ENCODE results near the gene NDUFAF3. TPM values are rescaled to one million over a fixed set of nuclear protein-coding genes. Genes with fewer than 3 reads are reported as not detected.

Gene NDUFAF3
- total and polyA plus RNA-seq, 2 donors (not counting 3 experiments of a cell fraction or from before 2014, with no cell fraction given): 91.1 to 91.4 TPM

- TF ChIP-seq POLR2A (IDR thresholded peaks at IDR 0.05; ENCODE audit: low read depth, low read length): no peak
- TF ChIP-seq GATA2 (IDR thresholded peaks at IDR 0.05; ENCODE audit: insufficient read depth, insufficient read length, low read depth, low read length): no peak
- no peak for TF ChIP-seq JUN (IDR thresholded peaks at IDR 0.05; ENCODE audit: borderline replicate concordance, insufficient read depth, insufficient read length, low read depth)
- no peak for TF ChIP-seq EZH2 (IDR thresholded peaks at IDR 0.05; ENCODE audit: borderline replicate concordance, low read depth, low read length, severe bottlenecking)
- TF ChIP-seq, protein P1, sequence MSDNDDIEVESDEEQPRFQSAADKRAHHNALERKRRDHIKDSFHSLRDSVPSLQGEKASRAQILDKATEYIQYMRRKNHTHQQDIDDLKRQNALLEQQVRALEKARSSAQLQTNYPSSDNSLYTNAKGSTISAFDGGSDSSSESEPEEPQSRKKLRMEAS (IDR thresholded peaks at IDR 0.05; ENCODE audit: insufficient read depth, insufficient read length): no peak
- TF ChIP-seq, protein P2, sequence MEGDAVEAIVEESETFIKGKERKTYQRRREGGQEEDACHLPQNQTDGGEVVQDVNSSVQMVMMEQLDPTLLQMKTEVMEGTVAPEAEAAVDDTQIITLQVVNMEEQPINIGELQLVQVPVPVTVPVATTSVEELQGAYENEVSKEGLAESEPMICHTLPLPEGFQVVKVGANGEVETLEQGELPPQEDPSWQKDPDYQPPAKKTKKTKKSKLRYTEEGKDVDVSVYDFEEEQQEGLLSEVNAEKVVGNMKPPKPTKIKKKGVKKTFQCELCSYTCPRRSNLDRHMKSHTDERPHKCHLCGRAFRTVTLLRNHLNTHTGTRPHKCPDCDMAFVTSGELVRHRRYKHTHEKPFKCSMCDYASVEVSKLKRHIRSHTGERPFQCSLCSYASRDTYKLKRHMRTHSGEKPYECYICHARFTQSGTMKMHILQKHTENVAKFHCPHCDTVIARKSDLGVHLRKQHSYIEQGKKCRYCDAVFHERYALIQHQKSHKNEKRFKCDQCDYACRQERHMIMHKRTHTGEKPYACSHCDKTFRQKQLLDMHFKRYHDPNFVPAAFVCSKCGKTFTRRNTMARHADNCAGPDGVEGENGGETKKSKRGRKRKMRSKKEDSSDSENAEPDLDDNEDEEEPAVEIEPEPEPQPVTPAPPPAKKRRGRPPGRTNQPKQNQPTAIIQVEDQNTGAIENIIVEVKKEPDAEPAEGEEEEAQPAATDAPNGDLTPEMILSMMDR (IDR thresholded peaks at IDR 0.05; ENCODE audit: extremely low read depth in 1 of 2, insufficient read depth in 1 of 2, low read depth in 1 of 2, low read length in 2 of 2): no peak
- no peak for TF ChIP-seq POLR2AphosphoS5 (IDR thresholded peaks at IDR 0.05; ENCODE audit: insufficient read depth, low read depth, low read length)
- no peak for TF ChIP-seq MYC (IDR thresholded peaks at IDR 0.05; ENCODE audit: low read depth, low read length)
- no peak for TF ChIP-seq FOS (IDR thresholded peaks at IDR 0.05; ENCODE audit: borderline replicate concordance, insufficient read depth, low read length)
- Histone ChIP-seq H3K27me3 (ENCODE audit: control insufficient read depth in 2 of 2, insufficient read depth in 2 of 2, low read length in 2 of 2) (no peaks in the 10 kb centered on the region), H3K9ac (replicated peaks; ENCODE audit: extremely low read depth, insufficient read depth, low read length) (no peak overlapping the region), H3K36me3 (ENCODE audit: control insufficient read depth in 2 of 2, extremely low read depth in 1 of 2, insufficient read depth in 2 of 2, low read length in 2 of 2) (peaks cover 5 to 51% of the 10 kb centered on the region in 2 experiments), H3K4me2 (ENCODE audit: insufficient read depth, low read length) (no peak overlapping the region), H3K9me3 (replicated peaks; ENCODE audit: control insufficient read depth, insufficient read depth, low read length) (no peaks in the 10 kb centered on the region), H3K27ac (ENCODE audit: insufficient read depth, low read depth, low read length) (no peak overlapping the region), H3K4me1 (ENCODE audit: control insufficient read depth, extremely low read depth, insufficient read depth, low read length) (peaks cover 11% of the 10 kb centered on the region), H2AFZ (ENCODE audit: low read depth, low read length) (no peak overlapping the region), H3K79me2 (ENCODE audit: control insufficient read depth, insufficient read depth, low read length) (peaks cover 36% of the 10 kb centered on the region), H3K4me3 (replicated peaks in 1 of 3; ENCODE audit: insufficient read depth in 1 of 3, low read depth in 1 of 3, low read length in 3 of 3) (no peak overlapping the region), H4K20me1 (replicated peaks; ENCODE audit: control insufficient read depth, extremely low read depth, insufficient read depth, low read length) (no peaks in the 10 kb centered on the region), H3K9me1 (replicated peaks; ENCODE audit: control insufficient read depth, extremely low read depth, insufficient read depth, low read length) (no peaks in the 10 kb centered on the region)
- FAIRE-seq: no peak
- ChIA-PET POLR2A (interaction anchor here (1.1 to 1.9 kb wide), 2 partner anchors 9 to 10 kb away, joined by 3 to 12 read pairs; partner anchors contain the start of gene NDUFAF3), CTCF (interaction anchor here (3.5 to 12.8 kb wide), 2 partner anchors 9 to 24 kb away, joined by 18 to 254 read pairs; partner anchors contain the start of genes NDUFAF3 and P4HTM)
- no TSS peak for BruUV-seq (replicated peaks)
- intact Hi-C loops (cut with micrococcal nuclease) (no loop called here), dilution Hi-C loops (cut with MboI; ENCODE audit: extremely low pct_ligation_motif_present, low sequenced_read_pairs) (no loop called here)
- DNase-seq (ENCODE audit: low read depth, low spot score): no peak
Measured at GRCh38 chr3:49012441-49013017, 9.4 kb upstream of the NDUFAF3 start.
